Naive thymus-derived CD4-positive, alpha-beta T cell (primary cell): ENCODE results near the gene CFAP99. TPM values are rescaled to one million over a fixed set of nuclear protein-coding genes. Genes with fewer than 3 reads are reported as not detected.
A peak's percentile ranks its signal among the peaks of the same experiment; 100 is the strongest.

Source experiments
- ATAC-seq: fragments of 150-1000 bp; cut with Tn5 transposase; 2 replicates; pipeline ENCODE4 v1.10.0; 2021; ENCODE audit warnings: mild to moderate bottlenecking, moderate library complexity
- CTCF ChIA-PET: fragments of 350-600 bp; sonication (Branson Sonifier 250); formaldehyde crosslinking; loops from one replicate; lab custom pipeline; 2021; ENCODE audit warnings: antibody characterized with exemption; lab: Charles Lee
- POLR2A ChIA-PET: fragments of 350-600 bp; sonication (Branson Sonifier 250); formaldehyde crosslinking; loops from one replicate; lab custom pipeline; 2021; ENCODE audit warnings: antibody characterized with exemption, inconsistent platforms; lab: Charles Lee
- DNase-seq, 9 donors: peaks; one replicate each; pipeline versions ENCODE4 v3.0.0 to v3.0.0-alpha.2; 2020 to 2022; ENCODE audit warnings: mixed read lengths in 1 of 9
- H3K27ac ChIP-seq: one replicate; pipeline ENCODE4 v1.7.0; 2013; ENCODE audit warnings: mild to moderate bottlenecking, low read depth, low read length, moderate library complexity
- H3K27me3 ChIP-seq, 2 donors: one replicate each; pipeline ENCODE4 v1.7.0; 2013; ENCODE audit warnings: low read length in 2 of 2, mild to moderate bottlenecking in 2 of 2, moderate library complexity in 2 of 2; ENCODE audit not compliant: control insufficient read depth in 2 of 2, insufficient read depth in 2 of 2
- H3K36me3 ChIP-seq, 3 experiments: 1 replicate in 2 of 3; 2 replicates in 1 of 3; pipeline ENCODE4 v1.7.0; 2013; ENCODE audit warnings: low read length in 3 of 3, mild to moderate bottlenecking in 3 of 3, moderate library complexity in 1 of 3; ENCODE audit not compliant: insufficient read depth in 3 of 3, control insufficient read depth in 2 of 3
- H3K4me1 ChIP-seq, 2 donors: one replicate each; pipeline ENCODE4 v1.7.0; 2013; ENCODE audit warnings: low read length in 2 of 2, mild to moderate bottlenecking in 2 of 2, moderate library complexity in 1 of 2; ENCODE audit not compliant: control insufficient read depth in 2 of 2, insufficient read depth in 2 of 2
- H3K4me3 ChIP-seq: 2 replicates; pipeline ENCODE4 v1.7.0; 2013; ENCODE audit warnings: mild to moderate bottlenecking, low read length
- H3K9me3 ChIP-seq, 3 experiments: 1 replicate in 2 of 3; 2 replicates in 1 of 3; pipeline ENCODE4 v1.7.0; 2013; ENCODE audit warnings: low read length in 3 of 3; ENCODE audit not compliant: control insufficient read depth in 2 of 3
- H3K27ac Mint-ChIP-seq, 9 donors: one replicate each; pipeline ENCODE4 v1.8.0; 2020 to 2022; ENCODE audit warnings: mixed read lengths in 9 of 9, mild to moderate bottlenecking in 8 of 9, moderate library complexity in 5 of 9, inconsistent platforms in 2 of 9
- H3K27me3 Mint-ChIP-seq, 5 donors: one replicate each; pipeline ENCODE4 v1.8.0; 2021 to 2022; ENCODE audit warnings: mixed read lengths in 5 of 5, mild to moderate bottlenecking in 1 of 5
- H3K36me3 Mint-ChIP-seq, 5 donors: one replicate each; pipeline ENCODE4 v1.8.0; 2020 to 2022; ENCODE audit warnings: mixed read lengths in 5 of 5, mild to moderate bottlenecking in 3 of 5, inconsistent platforms in 1 of 5
- H3K4me1 Mint-ChIP-seq, 7 donors: one replicate each; pipeline ENCODE4 v1.8.0; 2020 to 2022; ENCODE audit warnings: mixed read lengths in 7 of 7, mild to moderate bottlenecking in 3 of 7, inconsistent platforms in 1 of 7
- H3K4me3 Mint-ChIP-seq, 10 donors: one replicate each; pipeline ENCODE4 v1.8.0; 2020 to 2022; ENCODE audit warnings: mild to moderate bottlenecking in 10 of 10, mixed read lengths in 10 of 10, moderate library complexity in 6 of 10, inconsistent platforms in 2 of 10
- H3K9me3 Mint-ChIP-seq, 11 donors: one replicate each; pipeline ENCODE4 v1.8.0; 2020 to 2022; ENCODE audit warnings: mixed read lengths in 11 of 11, mild to moderate bottlenecking in 4 of 11, inconsistent platforms in 1 of 11, moderate library complexity in 1 of 11
- intact Hi-C, 2 donors: fragments of 100-400 bp; cut with micrococcal nuclease; formaldehyde crosslinking; loops; one replicate each; pipeline ENCODE4 v1.15.1; 2023
- polyA plus RNA-seq, 2 donors: library from polyadenylated mRNA; unstranded; fragments of 300-500 nt; fragmentation: Illumina TruSeq; gene quantifications; one replicate each; pipeline ENCODE4 v1.2.3, GENCODE V29; 2021
- total RNA-seq, 6 experiments: library from RNA in 5 of 6; stranded (reverse) in 5 of 6; gene quantifications; 1 replicate in 5 of 6; 2 replicates in 1 of 6; pipeline ENCODE4 v1.2.3 and lab custom pipeline; 2021 to 2026

Gene CFAP99
- total and polyA plus RNA-seq, 7 experiments from 2014 or later, result 0.12 to 0.27 TPM; not detected in 5

- Mint-ChIP-seq H3K36me3 (peaks cover 5 to 25% (median 23%) of the 10 kb centered on the region in 5 donors), H3K27me3 (no peaks in the 10 kb centered on the region), H3K27ac (peak overlapping the region in 2 of 9 donors; percentile 56 to 69), H3K4me1 (peaks cover 40 to 56% (median 51%) of the 10 kb centered on the region in 7 donors), H3K9me3 (no peaks in the 10 kb centered on the region), H3K4me3 (no peak overlapping the region)
- peaks cover 15 to 58% (median 25%) of the 10 kb centered on the region in 3 experiments for H3K36me3 ChIP-seq
- peaks cover 21 to 35% of the 10 kb centered on the region in 2 donors for H3K4me1 ChIP-seq
- no peaks in the 10 kb centered on the region for H3K27me3 ChIP-seq
- no peak for DNase-seq
- POLR2A ChIA-PET, result interaction anchor here (1.3 kb wide), 1 partner anchor 21 kb away, joined by 4 read pairs; the partner anchor contains the start of gene RNF4
- CTCF ChIA-PET, result interaction anchor here (0.7 kb wide), 1 partner anchor 282 kb away, joined by 3 read pairs; no protein-coding TSS in a partner anchor
- H3K27ac ChIP-seq, result no peak overlapping the region
- no peak for ATAC-seq
- intact Hi-C loops, result loop anchor here in 1 of 2 donors (5.0 kb wide), 1 partner anchor 47 kb away; the partner anchor contains the start of gene FAM193A
- H3K4me3 ChIP-seq, result no peak overlapping the region
- H3K9me3 ChIP-seq, result no peaks in the 10 kb centered on the region
Observed at GRCh38 chr4:2489841-2490552, 71.2 kb downstream of the CFAP99 start.

DNA sequence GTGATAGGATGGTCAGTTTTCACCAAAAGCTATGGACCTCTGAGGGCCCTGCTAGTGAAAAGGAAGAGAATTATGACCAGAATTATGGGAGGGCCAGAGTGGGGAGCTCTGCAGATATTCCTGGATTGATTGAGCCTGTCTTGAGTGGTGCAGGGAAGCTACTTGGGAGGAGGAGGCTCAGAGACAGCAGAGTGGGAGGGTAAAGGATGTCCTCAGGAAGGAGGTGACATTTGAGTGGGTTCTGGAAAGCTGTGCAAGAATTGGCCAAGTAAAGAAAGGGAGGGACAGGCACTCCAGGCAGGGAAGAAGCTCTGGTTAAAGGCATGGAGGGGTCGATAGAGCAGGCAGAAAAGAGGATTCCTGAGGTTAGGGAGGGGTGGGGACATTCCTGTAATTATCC lies 74.2 kb downstream of the CFAP99 start:
- H3K4me3 ChIP-seq, result no peak overlapping the region
- peaks cover 0 to 7% of the 10 kb centered on the region in 2 donors for H3K4me1 ChIP-seq
- peaks cover 26 to 86% (median 35%) of the 10 kb centered on the region in 3 experiments for H3K36me3 ChIP-seq
- ChIA-PET CTCF (interaction anchor here (0.7 kb wide), 1 partner anchor 419 kb away, joined by 3 read pairs; no protein-coding TSS in a partner anchor), POLR2A (no interaction called here)
- intact Hi-C loops, result no loop called here
- Mint-ChIP-seq H3K27me3 (no peaks in the 10 kb centered on the region), H3K36me3 (peaks cover 5 to 38% (median 30%) of the 10 kb centered on the region in 5 donors), H3K9me3 (no peaks in the 10 kb centered on the region), H3K4me3 (no peak overlapping the region), H3K4me1 (peaks cover 21 to 33% (median 27%) of the 10 kb centered on the region in 7 donors), H3K27ac (peak overlapping the region in 6 of 9 donors; percentile 4 to 63 (median 28))
- no peak overlapping the region for H3K27ac ChIP-seq
- ATAC-seq (no peak), DNase-seq (no peak)
- H3K9me3 ChIP-seq, result no peaks in the 10 kb centered on the region
- H3K27me3 ChIP-seq, result no peaks in the 10 kb centered on the region

DNA sequence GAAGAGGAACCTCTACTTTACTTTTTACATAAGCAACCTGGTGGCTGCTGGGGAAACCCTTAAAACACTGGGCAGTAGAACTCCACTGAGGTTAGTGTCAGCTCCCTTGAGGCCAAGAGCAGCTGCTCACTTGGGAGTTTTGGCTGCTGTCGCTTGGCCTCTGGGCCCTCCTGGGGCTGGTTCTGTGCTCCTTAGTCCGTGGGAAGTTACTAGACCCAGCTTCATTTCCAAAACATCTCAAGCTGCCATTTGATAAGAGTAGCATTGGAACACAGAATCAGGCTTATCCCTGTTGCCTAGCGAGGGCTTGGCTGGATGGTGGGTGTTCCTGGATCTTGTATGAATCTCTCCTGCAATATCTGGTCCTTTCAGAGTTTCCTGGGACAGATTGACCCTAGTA lies 76.2 kb downstream of the CFAP99 start:
- no peaks in the 10 kb centered on the region for H3K9me3 Mint-ChIP-seq
- Histone ChIP-seq H3K4me3 (no peak overlapping the region), H3K4me1 (peaks cover 0 to 6% of the 10 kb centered on the region in 2 donors), H3K27me3 (no peaks in the 10 kb centered on the region), H3K27ac (no peak overlapping the region), H3K36me3 (peaks cover 29 to 94% (median 37%) of the 10 kb centered on the region in 3 experiments), H3K9me3 (no peaks in the 10 kb centered on the region)
- ChIA-PET CTCF (no interaction called here), POLR2A (interaction anchor here (0.6 kb wide), 1 partner anchor 11 kb away, joined by 3 read pairs; no protein-coding TSS in a partner anchor)
- no peak overlapping the region for H3K4me3 Mint-ChIP-seq
- H3K36me3 Mint-ChIP-seq, result peaks cover 5 to 36% (median 26%) of the 10 kb centered on the region in 5 donors
- H3K27ac Mint-ChIP-seq, result peak overlapping the region in 2 of 9 donors; percentile 36 to 43
- intact Hi-C loops, result no loop called here
- no peaks in the 10 kb centered on the region for H3K27me3 Mint-ChIP-seq
- peaks cover 11 to 22% (median 17%) of the 10 kb centered on the region in 7 donors for H3K4me1 Mint-ChIP-seq
- no peak for DNase-seq
- no peak for ATAC-seq

- no peaks in the 10 kb centered on the region for H3K4me1 ChIP-seq
- no peak overlapping the region for H3K27ac ChIP-seq
- POLR2A ChIA-PET, result no interaction called here
- Mint-ChIP-seq H3K27me3 (no peaks in the 10 kb centered on the region), H3K4me1 (peaks cover 5 to 21% (median 12%) of the 10 kb centered on the region in 7 donors), H3K9me3 (peaks cover 0 to 1% (median 0%) of the 10 kb centered on the region in 11 donors), H3K4me3 (no peak overlapping the region), H3K36me3 (peaks cover 9 to 44% (median 27%) of the 10 kb centered on the region in 5 donors), H3K27ac (peak overlapping the region in 1 of 9 donors; percentile 70)
- H3K36me3 ChIP-seq, result peaks cover 29 to 94% (median 31%) of the 10 kb centered on the region in 3 experiments
- no peaks in the 10 kb centered on the region for H3K27me3 ChIP-seq
- intact Hi-C loops, result no loop called here
- no peak for DNase-seq
- CTCF ChIA-PET, result interaction anchor here (0.6 kb wide), 1 partner anchor 9 kb away, joined by 3 read pairs; no protein-coding TSS in a partner anchor
- no peaks in the 10 kb centered on the region for H3K9me3 ChIP-seq
- no peak overlapping the region for H3K4me3 ChIP-seq
- ATAC-seq, result no peak
Observed at GRCh38 chr4:2497324-2497723, 78.6 kb downstream of the CFAP99 start.

DNA sequence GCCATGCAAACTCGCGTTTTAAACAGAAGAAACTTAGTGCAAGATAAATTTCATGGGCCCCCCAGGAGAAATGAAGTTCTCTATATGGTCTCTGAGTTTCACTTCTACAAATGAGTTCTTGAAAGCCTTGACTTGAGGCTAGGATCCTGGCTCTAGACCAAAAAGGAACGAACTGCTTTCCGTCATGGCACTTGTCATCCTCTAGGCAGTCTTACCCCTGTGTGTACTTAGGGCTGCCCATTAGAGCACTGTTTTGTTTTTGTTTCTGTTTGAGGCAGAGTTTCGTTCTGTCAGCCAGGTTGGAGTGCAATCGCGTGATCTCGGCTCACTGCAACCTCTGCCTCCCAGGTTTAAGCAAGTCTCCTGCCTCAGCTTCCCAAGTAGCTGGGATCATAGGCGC lies 79.2 kb downstream of the CFAP99 start:
- H3K4me1 ChIP-seq, result no peaks in the 10 kb centered on the region
- H3K27ac Mint-ChIP-seq, result peak overlapping the region in 1 of 9 donors; percentile 49
- CTCF ChIA-PET, result no interaction called here
- POLR2A ChIA-PET, result no interaction called here
- DNase-seq (no peak), ATAC-seq (peak; percentile 84)
- H3K4me3 ChIP-seq, result no peak overlapping the region
- H3K9me3 ChIP-seq, result no peaks in the 10 kb centered on the region
- H3K4me1 Mint-ChIP-seq, result peaks cover 2 to 17% (median 8%) of the 10 kb centered on the region in 7 donors
- H3K36me3 ChIP-seq, result peaks cover 23 to 91% (median 25%) of the 10 kb centered on the region in 3 experiments
- peaks cover 5 to 38% (median 21%) of the 10 kb centered on the region in 5 donors for H3K36me3 Mint-ChIP-seq
- no peaks in the 10 kb centered on the region for H3K27me3 Mint-ChIP-seq
- peaks cover 0 to 1% (median 0%) of the 10 kb centered on the region in 11 donors for H3K9me3 Mint-ChIP-seq
- no peak overlapping the region for H3K27ac ChIP-seq
- H3K4me3 Mint-ChIP-seq, result no peak overlapping the region
- intact Hi-C loops, result no loop called here
- H3K27me3 ChIP-seq, result no peaks in the 10 kb centered on the region

- ATAC-seq (no peak), DNase-seq (no peak)
- Histone ChIP-seq H3K4me3 (no peak overlapping the region), H3K27me3 (no peaks in the 10 kb centered on the region), H3K4me1 (no peaks in the 10 kb centered on the region), H3K36me3 (peaks cover 20 to 82% (median 22%) of the 10 kb centered on the region in 3 experiments), H3K9me3 (no peaks in the 10 kb centered on the region), H3K27ac (no peak overlapping the region)
- Mint-ChIP-seq H3K4me3 (no peak overlapping the region), H3K27me3 (no peaks in the 10 kb centered on the region), H3K4me1 (peaks cover 4 to 13% (median 5%) of the 10 kb centered on the region in 7 donors), H3K27ac (no peak overlapping the region), H3K36me3 (peaks cover 3 to 40% (median 18%) of the 10 kb centered on the region in 5 donors), H3K9me3 (peaks cover 0 to 1% (median 0%) of the 10 kb centered on the region in 11 donors)
- intact Hi-C loops, result loop anchor here in 1 of 2 donors (5.0 kb wide), 1 partner anchor 33 kb away; the partner anchor contains the start of gene RNF4
- ChIA-PET POLR2A (no interaction called here), CTCF (no interaction called here)
Observed at GRCh38 chr4:2500547-2500946, 81.8 kb downstream of the CFAP99 start.
